HG03575 (cell line): Measurements from ENCODE around the gene MAGOH.
"Not testable (repeated sequence)": the region's sequence is repeated elsewhere in the genome, so short reads cannot be mapped to it uniquely, and the experiment has no call there.

ENCODE experiments used
- ATAC-seq: cut with Tn5 transposase; IDR thresholded peaks from one replicate; pipeline ENCODE4 v1.9.1; 2021; ENCODE audit not compliant: unreplicated experiment, insufficient number of reproducible peaks, low FRiP score; ENCODE audit errors: extremely low read depth

MAGOH gene

GRCh38 chr1:53197291-53198200 is 40.8 kb downstream of the MAGOH start:
- ATAC-seq = no peak

- ATAC-seq = no peak
These were observed 41.6 kb downstream of the MAGOH start, which contains the start of gene CPT2 for GRCh38 chr1:53196485-53197290. Gene CPT2 (plus strand): TSS chr1:53196824. CDS start chr1:53196944, 120 bp downstream.

GRCh38 chr1:53196017-53196484 is 42.3 kb downstream of the MAGOH start:
- no peak for ATAC-seq

- no peak for ATAC-seq
These were observed 42.9 kb downstream of the MAGOH start for GRCh38 chr1:53195246-53196016.

GRCh38 chr1:53190210-53190611 is 48.1 kb downstream of the MAGOH start:
- ATAC-seq = no peak

- no peak for ATAC-seq
These were observed 49.3 kb downstream of the MAGOH start for GRCh38 chr1:53189061-53189460.

- no peak for ATAC-seq
These were observed 50.2 kb downstream of the MAGOH start for GRCh38 chr1:53188099-53188498.

- ATAC-seq = no peak
These were observed 50.9 kb downstream of the MAGOH start for GRCh38 chr1:53187401-53187800.

- ATAC-seq = no peak
These were observed 51.8 kb downstream of the MAGOH start for GRCh38 chr1:53186533-53186932.

GRCh38 chr1:53185955-53186297 is 52.4 kb downstream of the MAGOH start:
- ATAC-seq = not testable (repeated sequence)

- ATAC-seq = no peak
These were observed 55.0 kb downstream of the MAGOH start for GRCh38 chr1:53183095-53183990.

- ATAC-seq = no peak
These were observed 55.6 kb downstream of the MAGOH start for GRCh38 chr1:53182716-53183094.

- no peak for ATAC-seq
These were observed 56.2 kb downstream of the MAGOH start for GRCh38 chr1:53182111-53182593.

GRCh38 chr1:53180951-53181350 is 57.4 kb downstream of the MAGOH start:
- ATAC-seq = no peak

- no peak for ATAC-seq
These were observed 58.1 kb downstream of the MAGOH start for GRCh38 chr1:53180226-53180625.
